Measurements from ENCODE around the gene CDKL4. TPM values are rescaled to one million over a fixed set of nuclear protein-coding genes. Genes with fewer than 3 reads are reported as not detected.
"Not testable (repeated sequence)": the region's sequence is repeated elsewhere in the genome, so short reads cannot be mapped to it uniquely, and the experiment has no call there.

The CDKL4 gene
- total and polyA plus RNA-seq, 12 donors: 0.16 to 3.9 (median 1.5) TPM

DNA sequence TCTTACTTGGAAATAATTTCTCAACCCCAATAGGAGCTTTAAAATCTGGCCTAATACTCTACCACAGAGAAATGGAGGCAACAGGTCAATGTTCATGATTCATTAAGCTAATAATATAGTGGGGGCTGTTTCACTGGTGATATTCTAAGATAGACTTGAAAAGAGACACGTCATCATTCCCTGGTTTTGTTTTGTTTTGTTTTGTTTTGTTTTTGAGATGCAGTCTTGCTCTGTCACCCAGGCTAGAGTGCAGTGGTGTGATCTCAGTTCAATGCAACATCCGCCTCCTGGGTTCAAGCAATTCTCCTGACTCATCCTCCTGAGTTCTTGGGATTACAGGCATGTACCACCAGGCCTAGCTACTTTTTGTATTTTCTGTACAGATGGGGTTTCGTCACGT, 85.4 kb downstream of the CDKL4 start:
- H3K9me3 ChIP-seq (replicated peaks in 1 of 3): peaks cover 0 to 3% (median 0%) of the 10 kb centered on the region in 3 donors
- intact Hi-C loops (cut with DNase I): no loop called here
- 91 to 95% (median 93%) methylated on average over 4 of the region's 4 CpGs for WGBS, 4 donors
- no peaks in the 10 kb centered on the region for H3K27me3 ChIP-seq
- H3K27ac ChIP-seq: no peak overlapping the region
- DNase-seq: no peak
- no peaks in the 10 kb centered on the region for H3K4me1 ChIP-seq (replicated peaks in 1 of 2)
- TF ChIP-seq, protein P1, sequence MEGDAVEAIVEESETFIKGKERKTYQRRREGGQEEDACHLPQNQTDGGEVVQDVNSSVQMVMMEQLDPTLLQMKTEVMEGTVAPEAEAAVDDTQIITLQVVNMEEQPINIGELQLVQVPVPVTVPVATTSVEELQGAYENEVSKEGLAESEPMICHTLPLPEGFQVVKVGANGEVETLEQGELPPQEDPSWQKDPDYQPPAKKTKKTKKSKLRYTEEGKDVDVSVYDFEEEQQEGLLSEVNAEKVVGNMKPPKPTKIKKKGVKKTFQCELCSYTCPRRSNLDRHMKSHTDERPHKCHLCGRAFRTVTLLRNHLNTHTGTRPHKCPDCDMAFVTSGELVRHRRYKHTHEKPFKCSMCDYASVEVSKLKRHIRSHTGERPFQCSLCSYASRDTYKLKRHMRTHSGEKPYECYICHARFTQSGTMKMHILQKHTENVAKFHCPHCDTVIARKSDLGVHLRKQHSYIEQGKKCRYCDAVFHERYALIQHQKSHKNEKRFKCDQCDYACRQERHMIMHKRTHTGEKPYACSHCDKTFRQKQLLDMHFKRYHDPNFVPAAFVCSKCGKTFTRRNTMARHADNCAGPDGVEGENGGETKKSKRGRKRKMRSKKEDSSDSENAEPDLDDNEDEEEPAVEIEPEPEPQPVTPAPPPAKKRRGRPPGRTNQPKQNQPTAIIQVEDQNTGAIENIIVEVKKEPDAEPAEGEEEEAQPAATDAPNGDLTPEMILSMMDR (IDR thresholded peaks at IDR 0.05): no peak
- TF ChIP-seq POLR2A (IDR thresholded peaks at IDR 0.05): no peak
- H3K36me3 ChIP-seq (replicated peaks in 1 of 2): no peaks in the 10 kb centered on the region
- H3K4me3 ChIP-seq: no peak overlapping the region

DNA sequence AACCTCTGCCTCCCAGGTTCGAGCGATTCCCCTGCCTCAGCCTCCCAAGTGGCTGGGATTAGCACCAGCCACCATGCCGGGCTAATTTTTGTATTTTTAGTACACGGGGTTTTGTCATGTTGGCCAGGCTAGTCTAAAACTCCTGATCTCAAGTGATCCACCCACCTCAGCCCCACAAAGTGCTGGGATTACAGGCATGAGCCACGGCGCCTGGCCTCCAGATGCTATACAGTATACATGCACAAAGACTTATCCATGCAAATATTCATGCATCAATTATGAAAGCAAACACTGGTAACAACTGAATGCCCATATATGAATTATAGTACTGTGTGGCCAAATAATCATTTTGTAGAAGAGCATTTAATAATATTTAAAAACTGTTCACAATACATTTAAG, 86.9 kb downstream of the CDKL4 start:
- intact Hi-C loops (cut with DNase I): no loop called here
- Histone ChIP-seq H3K9me3 (replicated peaks in 1 of 3) (peaks cover 0 to 3% (median 0%) of the 10 kb centered on the region in 3 donors), H3K4me1 (replicated peaks in 1 of 2) (no peaks in the 10 kb centered on the region), H3K27me3 (no peaks in the 10 kb centered on the region), H3K4me3 (no peak overlapping the region), H3K36me3 (replicated peaks in 1 of 2) (no peaks in the 10 kb centered on the region), H3K27ac (no peak overlapping the region)
- no peak for DNase-seq
- 91 to 100% (median 94%) methylated on average over 2 to 6 of the region's 6 CpGs for WGBS, 4 donors
- TF ChIP-seq POLR2A (IDR thresholded peaks at IDR 0.05): no peak
- TF ChIP-seq, protein P1 (IDR thresholded peaks at IDR 0.05): no peak

DNA sequence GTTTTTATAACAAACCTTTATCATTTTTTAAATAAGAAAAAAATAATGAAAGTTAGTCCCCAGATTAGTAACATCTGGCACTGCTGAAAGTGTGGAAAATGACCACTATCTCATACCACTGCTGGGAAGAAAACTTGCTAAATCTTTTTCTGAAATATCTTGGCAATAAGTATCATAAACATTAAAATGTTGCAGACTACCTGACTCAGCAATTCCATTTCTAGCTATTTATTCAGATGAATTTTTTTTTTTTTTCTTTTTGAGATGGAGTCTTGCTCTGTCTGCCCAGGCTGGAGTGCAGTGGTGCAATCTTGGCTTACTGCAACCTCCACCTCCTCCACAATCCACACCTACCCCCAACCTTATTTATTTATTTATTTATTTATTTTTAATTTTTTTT, 87.7 kb downstream of the CDKL4 start:
- no peaks in the 10 kb centered on the region for H3K4me1 ChIP-seq (replicated peaks in 1 of 2)
- H3K27ac ChIP-seq: no peak overlapping the region
- H3K9me3 ChIP-seq (replicated peaks in 1 of 3): peaks cover 0 to 3% (median 0%) of the 10 kb centered on the region in 3 donors
- peak in 1 of 7 donors; percentile 26 for DNase-seq
- intact Hi-C loops (cut with DNase I): no loop called here
- H3K36me3 ChIP-seq (replicated peaks in 1 of 2): no peaks in the 10 kb centered on the region
- no peak for TF ChIP-seq POLR2A (IDR thresholded peaks at IDR 0.05)
- TF ChIP-seq, protein P1 (IDR thresholded peaks at IDR 0.05): no peak
- H3K27me3 ChIP-seq: no peaks in the 10 kb centered on the region
- no peak overlapping the region for H3K4me3 ChIP-seq

DNA sequence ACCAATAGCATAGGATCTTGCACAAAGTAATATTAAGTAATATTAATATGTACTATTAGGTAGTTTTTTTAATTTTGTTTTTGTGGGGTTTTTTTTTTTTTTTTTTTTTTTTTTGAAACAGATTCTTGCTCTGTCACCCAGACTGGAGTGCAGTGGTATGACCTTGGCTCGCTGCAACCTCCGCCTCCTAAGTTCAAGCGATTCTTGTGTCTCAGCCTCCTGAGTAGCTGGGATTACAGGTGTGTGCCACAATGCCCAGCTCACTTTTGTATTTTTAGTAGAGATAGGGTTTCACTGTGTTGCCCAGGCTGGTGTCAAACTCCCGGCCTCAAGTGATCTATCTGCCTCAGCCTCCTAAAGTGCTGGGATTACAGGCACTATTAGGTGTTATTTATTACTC, 88.2 kb downstream of the CDKL4 start:
- H3K4me1 ChIP-seq (replicated peaks in 1 of 2); H3K36me3 ChIP-seq (replicated peaks in 1 of 2); H3K27me3 ChIP-seq; H3K9me3 ChIP-seq (replicated peaks in 1 of 3); H3K4me3 ChIP-seq; H3K27ac ChIP-seq; intact Hi-C loops (cut with DNase I): not testable (repeated sequence)
- WGBS, 4 donors: 68 to 86% (median 77%) methylated on average over 4 of the region's 4 CpGs
- peak in 1 of 7 donors; percentile 4 for DNase-seq

DNA sequence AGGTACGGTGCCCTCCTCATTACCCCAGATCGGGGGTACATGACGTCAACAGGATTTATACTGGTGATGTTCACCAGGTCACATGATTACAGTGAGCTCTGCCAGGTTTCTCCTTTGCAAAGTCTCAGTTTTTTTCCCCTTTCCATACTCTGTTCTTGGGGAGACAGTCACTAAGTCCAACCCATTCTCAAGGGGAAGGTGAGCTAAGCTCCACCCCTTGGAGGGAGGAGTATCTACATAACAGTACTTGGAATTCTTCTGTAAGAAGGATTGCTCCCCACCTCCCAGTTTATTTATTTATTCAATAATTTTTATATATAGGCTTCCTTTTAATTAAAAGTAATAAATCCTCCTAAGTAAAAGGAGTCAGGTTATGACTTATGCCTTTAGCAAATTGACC, 88.8 kb downstream of the CDKL4 start:
- 65 to 90% (median 85%) methylated on average over 3 of the region's 3 CpGs for WGBS, 4 donors
- DNase-seq: no peak
- Histone ChIP-seq H3K4me1 (replicated peaks in 1 of 2) (no peaks in the 10 kb centered on the region), H3K4me3 (no peak overlapping the region), H3K27me3 (no peaks in the 10 kb centered on the region), H3K36me3 (replicated peaks in 1 of 2) (no peaks in the 10 kb centered on the region), H3K9me3 (replicated peaks in 1 of 3) (peaks cover 0 to 3% (median 0%) of the 10 kb centered on the region in 3 donors), H3K27ac (no peak overlapping the region)
- TF ChIP-seq, protein P1 (IDR thresholded peaks at IDR 0.05): no peak
- TF ChIP-seq POLR2A (IDR thresholded peaks at IDR 0.05): no peak
- intact Hi-C loops (cut with DNase I): no loop called here
